SK-N-SH (cell line): ENCODE results near the gene LRRC26. TPM values are rescaled to one million over a fixed set of nuclear protein-coding genes. Genes with fewer than 3 reads are reported as not detected.

Experiments used
- CTCF ChIA-PET: fragments of 300-600, 350-600 bp; formaldehyde crosslinking; extraction: SDS; loops from one replicate; lab custom pipeline; 2021; lab: Yijun Ruan, JAX
- POLR2A ChIA-PET: fragments of 350-600 bp; sonication (Branson Sonifier 250); formaldehyde crosslinking; extraction: SDS; loops from one replicate; lab custom pipeline; 2020; ENCODE audit warnings: antibody characterized with exemption, inconsistent platforms; lab: Yijun Ruan, JAX
- DNase-seq: peaks from one replicate; pipeline ENCODE4 v3.0.0; 2012
- H2AFZ ChIP-seq: fragments of 200-600 bp; sonication (generic); 2 replicates; pipeline ENCODE4 v1.8.1; 2016; ENCODE audit warnings: antibody characterized with exemption, mild to moderate bottlenecking, low read depth
- H3F3A ChIP-seq: fragments of 200-600 bp; sonication (generic); replicated peaks from 2 replicates; pipeline ENCODE3; 2016; ENCODE audit warnings: antibody characterized with exemption, mild to moderate bottlenecking; ENCODE audit not compliant: insufficient read depth
- H3K27ac ChIP-seq, 2 experiments: fragments of 200-500 bp in 1 of 2; fragments of 200-600 bp in 1 of 2; sonication (Bioruptor generic) in 1 of 2; sonication (generic), shearing (Covaris generic) in 1 of 2; 2 replicates each; pipeline versions ENCODE4 v1.5.1 to v1.6.1; 2014 to 2016; ENCODE audit warnings: low read depth in 2 of 2, inconsistent platforms in 1 of 2, low read length in 1 of 2, mild to moderate bottlenecking in 1 of 2, mixed read lengths in 1 of 2
- H3K27me3 ChIP-seq: fragments of 200-600 bp; sonication (generic), shearing (Covaris generic); 2 replicates; pipeline ENCODE4 v1.6.1; 2016; ENCODE audit warnings: mixed run types; ENCODE audit not compliant: insufficient read depth
- H3K36me3 ChIP-seq, 2 experiments: fragments of 200-500 bp in 1 of 2; fragments of 200-600 bp in 1 of 2; sonication (Bioruptor generic) in 1 of 2; sonication (generic) in 1 of 2; replicated peaks in 1 of 2; 2 replicates each; pipeline versions ENCODE3 to v1.5.1; 2014 to 2016; ENCODE audit warnings: low read length in 1 of 2, mild to moderate bottlenecking in 1 of 2; ENCODE audit not compliant: insufficient read depth in 2 of 2, control insufficient read depth in 1 of 2
- H3K4me1 ChIP-seq, 2 experiments: fragments of 200-500 bp in 1 of 2; fragments of 200-600 bp in 1 of 2; sonication (Bioruptor generic) in 1 of 2; sonication (generic), shearing (Covaris generic) in 1 of 2; 2 replicates each; pipeline versions ENCODE4 v1.5.1 to v1.6.1; 2014 to 2016; ENCODE audit warnings: low read depth in 1 of 2, low read length in 1 of 2, mixed run types in 1 of 2; ENCODE audit not compliant: insufficient read depth in 2 of 2, control insufficient read depth in 1 of 2
- H3K4me2 ChIP-seq: fragments of 200-600 bp; sonication (generic), shearing (Covaris generic); 2 replicates; pipeline ENCODE4 v1.6.1; 2017; ENCODE audit warnings: mixed run types
- H3K4me3 ChIP-seq, 2 experiments: fragments of 200-500 bp in 1 of 2; fragments of 200-600 bp in 1 of 2; sonication (Bioruptor generic) in 1 of 2; sonication (generic), shearing (Covaris generic) in 1 of 2; 2 replicates each; pipeline versions ENCODE4 v1.5.1 to v1.8.1; 2014 to 2016; ENCODE audit warnings: low read depth in 2 of 2, inconsistent platforms in 1 of 2, low read length in 1 of 2, mild to moderate bottlenecking in 1 of 2, mixed read lengths in 1 of 2, moderate library complexity in 1 of 2
- H3K79me2 ChIP-seq: fragments of 200-600 bp; sonication (generic); 2 replicates; pipeline ENCODE4 v1.8.1; 2017; ENCODE audit warnings: mild to moderate bottlenecking; ENCODE audit not compliant: insufficient read depth
- H3K9ac ChIP-seq: fragments of 200-600 bp; sonication (generic); 2 replicates; pipeline ENCODE4 v1.6.1; 2017; ENCODE audit warnings: mixed run types
- H3K9me2 ChIP-seq: fragments of 200-600 bp; sonication (generic); 2 replicates; pipeline ENCODE4 v1.6.1; 2017; ENCODE audit warnings: mixed run types
- H3K9me3 ChIP-seq: fragments of 200-600 bp; sonication (generic); 2 replicates; pipeline ENCODE4 v1.6.1; 2017; ENCODE audit warnings: mixed run types, mild to moderate bottlenecking, moderate library complexity
- H4K20me1 ChIP-seq: fragments of 200-600 bp; sonication (generic); 2 replicates; pipeline ENCODE4 v1.6.1; 2017; ENCODE audit warnings: mild to moderate bottlenecking, mixed run types; ENCODE audit not compliant: insufficient read depth
- MXI1 ChIP-seq: IDR thresholded peaks from 2 replicates; pipeline ENCODE4 v1.6.1; 2012; ENCODE audit warnings: mild to moderate bottlenecking, low read depth, low read length, improper control_type of control experiment
- RFX5 ChIP-seq: IDR thresholded peaks from 2 replicates; pipeline ENCODE4 v1.6.1; 2012; ENCODE audit warnings: mild to moderate bottlenecking, improper control_type of control experiment, low read length
- TCF12 ChIP-seq: IDR thresholded peaks from 2 replicates; pipeline ENCODE4 v1.4.0; 2012
- WGBS: methylation state at CpG from one replicate; pipeline ENCODE4 v1.1.6; 2017; ENCODE audit warnings: low lambda C conversion rate; 5-methylcytosine and 5-hydroxymethylcytosine counted together
- polyA plus RNA-seq, 3 experiments: library from polyadenylated mRNA; depleted of rRNA; stranded (reverse); fragments of >200 nt; gene quantifications; 2 replicates each; pipeline ENCODE4 v1.2.3, GENCODE V29; 2012
- TF ChIP-seq, protein P1 (sequence below): IDR thresholded peaks from 2 replicates; pipeline ENCODE4 v1.6.1; 2012; ENCODE audit warnings: mild to moderate bottlenecking, low read depth, low read length, moderate library complexity

LRRC26 gene
- polyA plus RNA-seq, 1 of the 3 experiments (the other 2 are of a cell fraction): not detected

DNA sequence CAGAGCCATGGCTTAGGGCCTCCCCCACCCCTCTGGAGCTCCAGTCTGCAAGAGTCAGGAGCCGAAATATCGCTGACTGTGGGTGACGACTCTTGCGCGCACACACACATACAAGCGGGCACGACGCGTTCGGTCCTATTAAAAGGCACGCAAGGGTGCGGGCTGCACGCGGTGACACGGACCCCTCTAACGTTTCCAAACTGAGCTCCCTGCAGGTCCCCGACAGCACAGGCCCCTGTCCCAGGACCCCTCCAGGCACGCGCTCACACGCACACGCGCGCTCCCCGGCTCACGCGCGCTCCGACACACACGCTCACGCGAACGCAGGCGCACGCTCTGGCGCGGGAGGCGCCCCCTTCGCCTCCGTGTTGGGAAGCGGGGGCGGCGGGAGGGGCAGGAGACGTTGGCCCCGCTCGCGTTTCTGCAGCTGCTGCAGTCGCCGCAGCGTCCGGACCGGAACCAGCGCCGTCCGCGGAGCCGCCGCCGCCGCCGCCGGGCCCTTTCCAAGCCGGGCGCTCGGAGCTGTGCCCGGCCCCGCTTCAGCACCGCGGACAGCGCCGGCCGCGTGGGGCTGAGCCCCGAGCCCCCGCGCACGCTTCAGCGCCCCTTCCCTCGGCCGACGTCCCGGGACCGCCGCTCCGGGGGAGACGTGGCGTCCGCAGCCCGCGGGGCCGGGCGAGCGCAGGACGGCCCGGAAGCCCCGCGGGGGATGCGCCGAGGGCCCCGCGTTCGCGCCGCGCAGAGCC is 31.0 kb downstream of the LRRC26 start, which contains the start of gene GRIN1:
TSS of gene GRIN1 (plus strand) at position 433 of the 746 bp plus-strand sequence. CDS start 333 bp downstream, outside the sequence.
- Histone ChIP-seq H3K4me3 (peak within 1 kb of the TSS in 1 of 2 experiments; percentile 35; a peak in 2 of 4 replicates), H3K79me2 (no peaks in the 10 kb centered on the region), H3K9me3 (no peaks in the 10 kb centered on the region), H3K4me2 (peak within 1 kb of the TSS; percentile 73), H3F3A (no peaks in the 10 kb centered on the region), H2AFZ (no peak within 1 kb of the TSS), H3K27ac (peak within 1 kb of the TSS in 1 of 2 experiments; percentile 51; a peak in 1 of 4 replicates), H3K9ac (no peak within 1 kb of the TSS), H3K36me3 (no peaks in the 10 kb centered on the region), H3K9me2 (no peaks in the 10 kb centered on the region), H3K4me1 (peaks cover 0 to 8% of the 10 kb centered on the region in 2 experiments; a peak in 1 of 4 replicates), H3K27me3 (peaks cover 14% of the 10 kb centered on the region), H4K20me1 (no peaks in the 10 kb centered on the region)
- POLR2A ChIA-PET: interaction anchor here (0.8 to 3.0 kb wide), 18 partner anchors 9 to 102 kb away, joined by 3 to 32 read pairs (median 4); partner anchors contain the start of genes LRRC26, RNF224, TMEM210 and TPRN
- TF ChIP-seq, protein P1, sequence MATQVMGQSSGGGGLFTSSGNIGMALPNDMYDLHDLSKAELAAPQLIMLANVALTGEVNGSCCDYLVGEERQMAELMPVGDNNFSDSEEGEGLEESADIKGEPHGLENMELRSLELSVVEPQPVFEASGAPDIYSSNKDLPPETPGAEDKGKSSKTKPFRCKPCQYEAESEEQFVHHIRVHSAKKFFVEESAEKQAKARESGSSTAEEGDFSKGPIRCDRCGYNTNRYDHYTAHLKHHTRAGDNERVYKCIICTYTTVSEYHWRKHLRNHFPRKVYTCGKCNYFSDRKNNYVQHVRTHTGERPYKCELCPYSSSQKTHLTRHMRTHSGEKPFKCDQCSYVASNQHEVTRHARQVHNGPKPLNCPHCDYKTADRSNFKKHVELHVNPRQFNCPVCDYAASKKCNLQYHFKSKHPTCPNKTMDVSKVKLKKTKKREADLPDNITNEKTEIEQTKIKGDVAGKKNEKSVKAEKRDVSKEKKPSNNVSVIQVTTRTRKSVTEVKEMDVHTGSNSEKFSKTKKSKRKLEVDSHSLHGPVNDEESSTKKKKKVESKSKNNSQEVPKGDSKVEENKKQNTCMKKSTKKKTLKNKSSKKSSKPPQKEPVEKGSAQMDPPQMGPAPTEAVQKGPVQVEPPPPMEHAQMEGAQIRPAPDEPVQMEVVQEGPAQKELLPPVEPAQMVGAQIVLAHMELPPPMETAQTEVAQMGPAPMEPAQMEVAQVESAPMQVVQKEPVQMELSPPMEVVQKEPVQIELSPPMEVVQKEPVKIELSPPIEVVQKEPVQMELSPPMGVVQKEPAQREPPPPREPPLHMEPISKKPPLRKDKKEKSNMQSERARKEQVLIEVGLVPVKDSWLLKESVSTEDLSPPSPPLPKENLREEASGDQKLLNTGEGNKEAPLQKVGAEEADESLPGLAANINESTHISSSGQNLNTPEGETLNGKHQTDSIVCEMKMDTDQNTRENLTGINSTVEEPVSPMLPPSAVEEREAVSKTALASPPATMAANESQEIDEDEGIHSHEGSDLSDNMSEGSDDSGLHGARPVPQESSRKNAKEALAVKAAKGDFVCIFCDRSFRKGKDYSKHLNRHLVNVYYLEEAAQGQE: peak; percentile 97
- no peak for TF ChIP-seq TCF12
- CTCF ChIA-PET: interaction anchor here (0.6 to 3.1 kb wide), 9 partner anchors 10 to 130 kb away, joined by 3 to 14 read pairs (median 4); partner anchors contain the start of genes ANAPC2, RNF224, SSNA1 and TMEM210
- WGBS: 16% methylated on average over 25 of the region's 104 CpGs
- peak; percentile 70 for DNase-seq

DNA sequence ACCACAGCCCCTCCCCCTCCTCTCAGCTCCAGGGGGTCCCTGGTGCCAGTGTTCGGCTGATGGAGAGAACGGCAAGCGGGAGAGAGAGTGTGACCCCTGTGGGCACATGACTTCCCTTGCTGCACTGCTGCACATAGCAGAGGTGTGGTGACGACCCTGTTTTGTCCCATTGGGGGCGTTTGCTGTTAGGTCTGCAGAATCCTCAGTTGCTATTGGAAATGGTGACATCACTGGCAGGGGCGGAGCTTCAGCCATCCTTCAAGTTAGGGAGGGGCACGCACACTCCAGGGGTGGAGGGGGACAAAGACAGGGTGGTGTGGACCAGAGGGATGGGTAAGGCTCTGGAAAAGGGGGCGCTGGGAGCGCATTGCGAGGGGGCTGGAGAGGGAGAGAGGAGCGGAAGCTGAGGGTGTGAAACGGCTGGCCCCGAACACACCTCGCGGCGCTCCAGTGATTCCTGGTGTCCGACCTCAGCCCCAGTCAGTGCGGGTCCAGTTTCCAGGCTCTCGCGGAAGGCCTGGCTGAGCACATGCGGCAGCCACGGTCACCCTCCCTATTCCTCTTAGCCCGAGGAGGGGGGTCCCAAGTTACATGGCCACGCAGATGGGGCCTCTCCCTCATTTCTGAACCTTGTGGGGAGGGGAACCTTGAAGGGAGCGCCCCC is 31.7 kb downstream of the LRRC26 start:
- no peak overlapping the region for H3K9ac ChIP-seq
- no peaks in the 10 kb centered on the region for H3K36me3 ChIP-seq
- H3K27ac ChIP-seq: peak overlapping the region in 1 of 2 experiments; percentile 51; a peak in 1 of 4 replicates
- TF ChIP-seq RFX5 (peak; percentile 9; the same call in 1 of the 2 replicates), MXI1 (peak; percentile 47; the same call in 1 of the 2 replicates), TCF12 (no peak)
- H3K9me2 ChIP-seq: no peaks in the 10 kb centered on the region
- ChIA-PET POLR2A (interaction anchor here (1.0 to 3.0 kb wide), 15 partner anchors 8 to 103 kb away, joined by 3 to 32 read pairs (median 5); partner anchors contain the start of genes LRRC26, RNF224, TPRN and TUBB4B), CTCF (interaction anchor here (0.6 to 3.1 kb wide), 11 partner anchors 9 to 190 kb away, joined by 3 to 14 read pairs (median 4); partner anchors contain the start of genes ANAPC2, RNF224, SSNA1 and TMEM210)
- H3K4me3 ChIP-seq: peak overlapping the region in 1 of 2 experiments; percentile 35; a peak in 1 of 4 replicates
- DNase-seq: peak; percentile 96
- peaks cover 14% of the 10 kb centered on the region for H3K27me3 ChIP-seq
- no peaks in the 10 kb centered on the region for H3F3A ChIP-seq
- peaks cover 0 to 8% of the 10 kb centered on the region in 2 experiments; a peak in 1 of 4 replicates for H3K4me1 ChIP-seq
- no peaks in the 10 kb centered on the region for H4K20me1 ChIP-seq
- 8% methylated on average over 24 of the region's 25 CpGs for WGBS
- H2AFZ ChIP-seq: no peak overlapping the region
- H3K79me2 ChIP-seq: no peaks in the 10 kb centered on the region
- H3K9me3 ChIP-seq: no peaks in the 10 kb centered on the region
- H3K4me2 ChIP-seq: peak overlapping the region; percentile 73; the same call in 1 of the 2 replicates
